SU-DHL-6 (cell line): Measurements from ENCODE around the gene CDK19.

Source experiments
- H2AFZ ChIP-seq: fragments of 200-600 bp; sonication (generic); 2 replicates; pipeline ENCODE4 v1.6.1; 2014; ENCODE audit warnings: low read depth, mild to moderate bottlenecking, moderate library complexity, mixed read lengths, antibody characterized with exemption, low read length; ENCODE audit not compliant: severe bottlenecking
- H3F3A ChIP-seq: fragments of 200-600 bp; shearing (Covaris generic); 2 replicates; pipeline ENCODE4 v1.6.0; 2016; ENCODE audit warnings: antibody characterized with exemption, mild to moderate bottlenecking; ENCODE audit not compliant: insufficient read depth
- H3K27ac ChIP-seq: fragments of 200-600 bp; sonication (generic); 2 replicates; pipeline ENCODE4 v1.5.1; 2016; ENCODE audit warnings: low read depth, mild to moderate bottlenecking, low read length, moderate library complexity, mixed read lengths
- H3K27me3 ChIP-seq: fragments of 200-600 bp; sonication (generic), shearing (Covaris generic); 2 replicates; pipeline ENCODE4 v1.6.0; 2014; ENCODE audit warnings: mild to moderate bottlenecking, low read length
- H3K36me3 ChIP-seq: fragments of 200-600 bp; sonication (generic); 2 replicates; pipeline ENCODE4 v1.6.1; 2014; ENCODE audit warnings: mild to moderate bottlenecking, low read length, mixed read lengths
- H3K4me2 ChIP-seq: fragments of 300-600, 200-600 bp; shearing (Covaris generic), sonication (generic); 2 replicates; pipeline ENCODE4 v1.6.0; 2014; ENCODE audit warnings: low read length, low read depth, mild to moderate bottlenecking; ENCODE audit not compliant: poor library complexity, severe bottlenecking
- H3K4me3 ChIP-seq: fragments of 200-600 bp; sonication (generic); 2 replicates; pipeline ENCODE4 v1.5.1; 2014; ENCODE audit warnings: antibody characterized with exemption, low read length, mild to moderate bottlenecking, mixed read lengths; ENCODE audit not compliant: insufficient read depth, poor library complexity, severe bottlenecking
- H3K79me2 ChIP-seq: fragments of 200-600 bp; sonication (generic); 2 replicates; pipeline ENCODE4 v1.6.1; 2014; ENCODE audit warnings: mild to moderate bottlenecking, low read length, moderate library complexity; ENCODE audit not compliant: insufficient read depth
- H3K9ac ChIP-seq: fragments of 200-600 bp; sonication (generic); 2 replicates; pipeline ENCODE4 v1.7.0; 2014; ENCODE audit warnings: mild to moderate bottlenecking, low read length
- H3K9me2 ChIP-seq: fragments of 200-600 bp; sonication (generic); replicated peaks from 2 replicates; pipeline ENCODE4 v1.6.1; 2014; ENCODE audit warnings: low read length; ENCODE audit not compliant: insufficient read depth
- H3K9me3 ChIP-seq: fragments of 200-600 bp; sonication (generic); 2 replicates; pipeline ENCODE4 v1.6.1; 2014; ENCODE audit warnings: low read length, mixed read lengths; ENCODE audit not compliant: insufficient read depth
- H4K20me1 ChIP-seq: fragments of 200-600 bp; sonication (generic); 2 replicates; pipeline ENCODE4 v1.6.1; 2014; ENCODE audit warnings: low read depth, mild to moderate bottlenecking, antibody characterized with exemption, low read length, moderate library complexity, mixed read lengths
- EZH2phosphoT487 ChIP-seq: fragments of 200-600 bp; sonication (generic), shearing (Covaris generic); conservative IDR thresholded peaks from 2 replicates; pipeline ENCODE4 v1.6.1; 2018; ENCODE audit warnings: mild to moderate bottlenecking, antibody characterized with exemption, low read length, moderate library complexity, mixed read lengths
- TF ChIP-seq, protein P1 (sequence below): fragments of 200-600 bp; sonication (generic); IDR thresholded peaks from one replicate; pipeline ENCODE4 v1.5.1; 2017; ENCODE audit warnings: antibody characterized with exemption, mild to moderate bottlenecking, low read length, moderate library complexity; ENCODE audit not compliant: insufficient read depth, poor library complexity, severe bottlenecking

Gene CDK19

DNA sequence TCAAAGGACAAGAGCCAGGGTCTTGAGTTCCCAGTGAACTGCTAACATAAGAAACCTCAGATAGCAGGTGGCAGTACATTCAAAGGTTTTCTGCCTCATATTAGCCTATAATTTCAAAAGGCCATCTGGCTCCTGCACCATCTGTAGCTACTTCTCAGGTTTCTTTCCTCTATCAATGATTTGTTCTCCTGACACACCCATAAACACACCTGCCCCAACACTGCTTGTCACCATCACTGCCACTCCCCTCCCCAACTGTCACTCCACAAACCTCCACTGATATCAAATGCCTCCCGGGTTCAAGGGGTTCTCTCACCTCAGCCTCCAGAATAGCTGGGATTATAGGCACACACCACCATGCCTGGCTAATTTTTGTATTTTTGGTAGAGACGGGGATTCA lies 186.1 kb downstream of the CDK19 start:
- no peaks in the 10 kb centered on the region for H3K27me3 ChIP-seq
- TF ChIP-seq, protein P1, sequence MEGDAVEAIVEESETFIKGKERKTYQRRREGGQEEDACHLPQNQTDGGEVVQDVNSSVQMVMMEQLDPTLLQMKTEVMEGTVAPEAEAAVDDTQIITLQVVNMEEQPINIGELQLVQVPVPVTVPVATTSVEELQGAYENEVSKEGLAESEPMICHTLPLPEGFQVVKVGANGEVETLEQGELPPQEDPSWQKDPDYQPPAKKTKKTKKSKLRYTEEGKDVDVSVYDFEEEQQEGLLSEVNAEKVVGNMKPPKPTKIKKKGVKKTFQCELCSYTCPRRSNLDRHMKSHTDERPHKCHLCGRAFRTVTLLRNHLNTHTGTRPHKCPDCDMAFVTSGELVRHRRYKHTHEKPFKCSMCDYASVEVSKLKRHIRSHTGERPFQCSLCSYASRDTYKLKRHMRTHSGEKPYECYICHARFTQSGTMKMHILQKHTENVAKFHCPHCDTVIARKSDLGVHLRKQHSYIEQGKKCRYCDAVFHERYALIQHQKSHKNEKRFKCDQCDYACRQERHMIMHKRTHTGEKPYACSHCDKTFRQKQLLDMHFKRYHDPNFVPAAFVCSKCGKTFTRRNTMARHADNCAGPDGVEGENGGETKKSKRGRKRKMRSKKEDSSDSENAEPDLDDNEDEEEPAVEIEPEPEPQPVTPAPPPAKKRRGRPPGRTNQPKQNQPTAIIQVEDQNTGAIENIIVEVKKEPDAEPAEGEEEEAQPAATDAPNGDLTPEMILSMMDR: no peak
- TF ChIP-seq EZH2phosphoT487: no peak
- H3K27ac ChIP-seq: no peak overlapping the region
- no peaks in the 10 kb centered on the region for H3F3A ChIP-seq
- no peaks in the 10 kb centered on the region for H3K9me3 ChIP-seq
- H3K36me3 ChIP-seq: no peaks in the 10 kb centered on the region
- H3K4me3 ChIP-seq: no peak overlapping the region
- H3K9ac ChIP-seq: no peak overlapping the region
- H3K4me2 ChIP-seq: no peak overlapping the region
- no peaks in the 10 kb centered on the region for H3K9me2 ChIP-seq
- no peaks in the 10 kb centered on the region for H4K20me1 ChIP-seq
- H3K79me2 ChIP-seq: no peaks in the 10 kb centered on the region
- H2AFZ ChIP-seq: no peak overlapping the region

DNA sequence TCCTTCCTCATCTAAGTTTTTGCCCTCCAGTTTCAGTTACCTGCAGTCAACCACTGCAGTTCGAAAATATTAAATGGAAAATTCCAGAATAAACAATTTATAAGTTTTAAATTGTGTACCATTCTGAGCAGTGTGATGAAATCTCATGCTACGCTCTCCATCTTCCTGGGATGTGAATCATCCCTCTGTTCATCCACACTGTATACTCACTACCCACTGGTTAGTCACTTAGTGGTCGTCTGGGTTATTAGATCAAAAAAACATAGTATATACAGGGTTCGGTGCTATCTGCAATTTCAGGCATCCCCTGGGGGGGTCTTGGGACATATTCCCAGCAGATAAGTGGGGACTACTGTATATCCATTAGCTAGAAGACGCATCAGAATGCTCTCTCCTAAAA lies 186.9 kb downstream of the CDK19 start:
- Histone ChIP-seq H4K20me1 (no peaks in the 10 kb centered on the region), H3K36me3 (no peaks in the 10 kb centered on the region), H3K4me2 (no peak overlapping the region), H3K79me2 (no peaks in the 10 kb centered on the region), H3K9me2 (no peaks in the 10 kb centered on the region), H3F3A (no peaks in the 10 kb centered on the region), H3K27me3 (no peaks in the 10 kb centered on the region), H2AFZ (no peak overlapping the region), H3K9me3 (no peaks in the 10 kb centered on the region), H3K9ac (no peak overlapping the region), H3K4me3 (no peak overlapping the region), H3K27ac (no peak overlapping the region)
- TF ChIP-seq EZH2phosphoT487: no peak
- TF ChIP-seq, protein P1: no peak

DNA sequence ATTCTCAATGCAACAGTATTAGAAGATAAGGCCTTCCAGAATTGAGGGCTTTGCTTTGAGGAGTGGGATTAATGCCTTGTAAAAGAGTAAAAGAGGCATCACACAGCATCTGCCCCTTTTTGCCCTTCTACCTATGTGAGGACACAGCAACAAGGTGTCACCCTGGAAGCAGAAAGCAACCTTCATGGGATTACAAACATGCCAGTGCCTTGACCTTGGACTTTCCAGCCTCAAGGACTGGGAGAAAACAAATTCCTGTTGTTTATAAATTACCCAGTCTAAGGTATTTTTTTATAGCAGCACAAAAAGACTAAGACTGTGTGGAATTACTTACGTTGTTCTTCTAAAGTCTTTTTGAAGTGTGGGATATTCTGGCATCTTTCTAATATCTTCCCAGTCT lies 188.8 kb downstream of the CDK19 start:
- TF ChIP-seq, protein P1: no peak
- no peak for TF ChIP-seq EZH2phosphoT487
- Histone ChIP-seq H3K4me2 (no peak overlapping the region), H3K9ac (no peak overlapping the region), H3K4me3 (no peak overlapping the region), H2AFZ (no peak overlapping the region), H3K79me2 (no peaks in the 10 kb centered on the region), H3K9me3 (no peaks in the 10 kb centered on the region), H4K20me1 (no peaks in the 10 kb centered on the region), H3K36me3 (0 out of 2 replicates have a peak, but pooled peaks cover 5% of the 10 kb centered on the region), H3K27me3 (no peaks in the 10 kb centered on the region), H3F3A (no peaks in the 10 kb centered on the region), H3K9me2 (no peaks in the 10 kb centered on the region), H3K27ac (no peak overlapping the region)
